ENCODE results near the gene ZNF891.

ZNF891 gene

DNA sequence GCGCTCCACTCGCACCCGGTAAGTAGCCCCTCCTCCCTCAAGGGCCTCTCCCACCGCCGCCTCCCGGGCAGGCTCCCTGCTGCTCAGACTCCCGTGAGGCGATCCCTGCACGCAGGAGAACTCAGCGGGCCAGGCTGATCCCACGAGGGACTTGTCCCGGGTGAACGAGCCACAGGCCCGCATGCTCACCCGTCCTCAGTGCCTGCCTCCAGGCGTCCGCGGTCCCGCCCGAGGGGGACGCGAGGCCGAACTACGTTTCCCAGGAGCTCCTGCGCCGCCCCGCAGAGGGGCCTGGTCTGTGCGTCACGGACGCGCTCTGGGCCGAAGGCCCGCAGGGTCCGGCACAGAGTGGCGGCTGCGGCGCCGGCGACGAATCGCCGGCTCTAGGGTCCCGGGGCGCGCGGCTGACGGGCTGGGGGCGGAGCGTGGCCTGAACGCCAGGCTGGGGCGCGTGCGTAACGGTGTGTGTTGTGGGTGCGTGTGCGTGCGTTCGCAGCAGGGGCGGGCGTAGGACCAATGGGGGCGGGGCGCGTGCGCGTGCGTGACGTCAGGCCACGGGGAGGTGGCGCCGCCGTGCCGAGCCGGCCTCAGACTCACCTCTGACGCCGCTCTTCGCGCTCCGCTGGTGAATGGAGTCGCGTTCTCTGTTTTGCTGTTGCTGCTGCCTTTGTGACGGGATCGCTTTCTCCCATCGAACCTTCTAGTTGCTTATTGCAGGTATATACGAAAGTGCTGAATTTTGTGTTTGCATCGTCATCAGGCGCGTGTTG, at the start of gene ZNF891, which contains the start of gene ZNF10:
Gene ZNF891 (minus strand): TSS at position 237 of the 770 bp plus-strand sequence. CDS start 8,356 bp downstream, outside the sequence.
Gene ZNF10 (plus strand): TSS at position 590 of the 770 bp plus-strand sequence. CDS start 13,866 bp downstream, outside the sequence.
- DNase-seq: peak; percentile 36

DNA sequence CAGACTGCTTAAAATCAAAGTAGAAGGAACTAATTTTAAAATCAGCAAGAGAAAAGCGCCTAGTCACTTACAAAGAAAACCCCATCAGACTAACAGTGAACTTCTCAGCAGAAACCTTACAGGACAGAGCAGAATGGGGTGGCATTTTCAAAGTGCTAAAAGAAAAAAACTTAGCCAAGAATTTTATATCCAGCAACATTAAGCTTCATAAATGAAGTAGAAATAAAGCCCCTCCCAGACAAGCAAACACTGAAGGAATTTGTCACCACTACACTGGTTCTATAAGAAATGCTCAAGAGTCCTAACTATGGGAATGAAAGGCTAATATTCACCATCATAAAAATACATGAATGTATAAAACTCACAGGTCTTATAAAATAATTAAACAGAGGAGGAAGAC, 44.8 kb upstream of the ZNF891 start:
- no peak for DNase-seq

GRCh38 chr12:133172491-133172890, 42.4 kb upstream of the ZNF891 start:
- DNase-seq: no peak

DNA sequence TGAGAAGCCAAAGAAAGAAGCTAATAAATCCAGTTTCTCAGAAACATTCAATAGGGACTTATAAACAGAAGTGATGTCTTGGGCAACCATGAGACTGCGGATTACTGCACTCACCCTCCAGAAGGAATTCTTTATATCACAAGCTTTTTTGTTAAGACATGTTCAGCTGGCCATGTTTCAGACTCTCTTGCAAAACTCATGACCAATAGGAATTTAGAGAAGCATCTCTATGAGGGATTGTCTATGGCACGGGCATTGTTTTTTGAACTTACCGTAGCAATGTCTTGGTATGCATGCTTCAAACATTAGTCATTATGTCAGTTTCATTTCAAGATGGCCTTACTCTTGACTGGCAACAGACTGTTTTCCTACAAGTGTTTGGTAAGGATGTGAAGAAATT, 35.7 kb upstream of the ZNF891 start:
- DNase-seq: no peak

- no peak for DNase-seq
These were observed 26.1 kb upstream of the ZNF891 start for GRCh38 chr12:133156125-133156690.

GRCh38 chr12:133145981-133146380, 15.9 kb upstream of the ZNF891 start:
- no peak for DNase-seq

- DNase-seq: no peak
These were observed 5.7 kb upstream of the ZNF891 start for GRCh38 chr12:133135747-133136146.

- DNase-seq: no peak
These were observed 694 bp upstream of the ZNF891 start for GRCh38 chr12:133130808-133131128.

DNA sequence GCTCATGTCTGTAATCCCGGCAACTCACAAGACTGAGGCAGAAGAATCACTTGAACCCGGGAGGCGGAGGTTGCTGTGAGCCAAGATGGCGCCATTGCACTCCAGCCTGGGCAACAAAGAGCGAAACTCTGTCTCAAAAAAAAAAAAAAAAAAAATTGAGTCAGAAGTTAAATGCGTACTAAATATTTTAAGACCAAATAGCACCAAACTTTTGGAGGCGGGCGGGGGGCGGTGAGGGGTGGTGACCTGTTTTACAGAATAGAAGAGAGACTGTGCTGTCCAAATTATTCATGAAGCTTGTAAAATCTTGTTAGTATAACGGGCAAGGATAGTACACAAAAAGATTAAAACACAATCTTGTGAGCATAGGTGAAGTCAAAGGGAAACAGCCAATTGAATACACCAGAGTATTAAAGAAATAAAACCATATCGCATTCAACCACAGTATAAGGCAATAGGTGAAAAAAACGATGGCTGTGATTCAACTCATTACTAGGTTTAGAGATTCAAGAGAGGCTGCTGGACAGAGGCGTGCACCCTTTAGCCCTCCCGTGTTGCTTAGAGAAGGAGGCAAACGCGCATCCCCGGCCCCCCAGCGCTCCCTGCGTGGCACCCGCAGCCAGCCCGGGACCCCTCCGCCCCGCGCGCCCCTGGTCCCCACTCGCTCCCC, 571 bp downstream of the ZNF891 start:
- DNase-seq: no peak

- no peak for DNase-seq
These were observed 5.4 kb downstream of the ZNF891 start for GRCh38 chr12:133124674-133125073.

GRCh38 chr12:133120385-133121191, 9.5 kb downstream of the ZNF891 start:
- no peak for DNase-seq

GRCh38 chr12:133108150-133108549, 21.9 kb downstream of the ZNF891 start:
- DNase-seq: no peak

DNA sequence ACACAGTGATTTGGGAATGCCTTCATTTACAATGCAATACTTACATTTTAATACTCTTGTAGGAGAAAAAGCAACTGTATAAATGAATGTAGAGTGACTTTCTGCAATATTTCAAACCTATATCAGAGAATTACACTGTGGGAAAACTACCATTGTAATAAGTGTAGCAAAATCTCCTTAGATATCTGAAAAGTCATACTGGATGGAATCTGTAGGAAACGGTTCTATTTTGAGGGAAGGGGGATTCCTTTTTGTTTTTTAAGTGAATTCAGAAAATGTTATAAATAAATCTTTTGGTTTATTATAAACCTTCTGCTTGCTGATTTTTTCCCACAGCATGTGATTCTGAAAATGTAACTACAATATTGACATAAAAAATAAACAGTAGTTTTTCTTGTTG, 23.0 kb downstream of the ZNF891 start:
- no peak for DNase-seq

- no peak for DNase-seq
These were observed 23.8 kb downstream of the ZNF891 start for GRCh38 chr12:133106253-133106652.

DNA sequence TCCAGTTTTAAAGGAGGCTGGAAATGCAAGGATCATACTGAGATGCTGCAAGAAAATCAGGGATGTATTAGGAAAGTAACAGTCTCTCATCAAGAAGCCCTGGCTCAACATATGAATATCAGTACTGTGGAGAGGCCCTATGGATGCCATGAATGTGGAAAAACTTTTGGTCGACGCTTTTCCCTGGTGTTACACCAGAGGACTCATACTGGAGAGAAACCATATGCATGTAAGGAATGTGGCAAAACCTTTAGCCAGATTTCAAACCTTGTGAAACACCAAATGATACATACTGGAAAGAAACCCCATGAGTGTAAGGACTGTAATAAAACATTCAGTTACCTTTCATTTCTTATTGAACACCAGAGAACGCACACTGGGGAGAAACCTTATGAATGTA, 24.5 kb downstream of the ZNF891 start:
- DNase-seq: no peak

- DNase-seq: no peak
These were observed 46.7 kb downstream of the ZNF891 start for GRCh38 chr12:133083345-133083744.

- DNase-seq: no peak
These were observed 48.8 kb downstream of the ZNF891 start for GRCh38 chr12:133081159-133081780.

GRCh38 chr12:133080368-133081158, 49.5 kb downstream of the ZNF891 start, which contains the start of gene ZNF140:
Gene ZNF140, plus strand, starts transcription at chr12:133080923. Its CDS starts 398 bp downstream, at chr12:133081321.
- peak; percentile 55 for DNase-seq

- DNase-seq: peak; percentile 24
These were observed 50.1 kb downstream of the ZNF891 start for GRCh38 chr12:133080026-133080367.

GRCh38 chr12:133073836-133074235, 56.2 kb downstream of the ZNF891 start:
- DNase-seq: no peak

GRCh38 chr12:133063556-133063955, 66.5 kb downstream of the ZNF891 start:
- no peak for DNase-seq

DNA sequence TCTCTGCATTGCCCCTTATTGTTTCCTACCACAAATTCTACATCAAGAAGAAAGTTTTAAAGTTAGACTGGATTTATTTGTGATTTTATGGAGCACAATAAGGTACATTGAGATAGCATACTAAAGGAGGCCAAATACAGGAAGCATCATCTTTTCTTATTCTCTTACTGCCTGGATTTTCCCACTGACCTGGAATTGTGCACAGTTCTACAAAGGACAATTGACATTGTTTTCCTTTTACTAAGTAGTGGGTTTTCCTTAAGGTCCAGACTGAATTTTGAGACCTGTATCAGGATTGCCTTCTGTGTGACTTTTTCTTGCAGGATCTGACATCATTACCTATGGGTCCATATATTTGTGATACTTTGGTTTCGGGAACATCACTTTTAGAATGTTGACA, 68.1 kb downstream of the ZNF891 start:
- DNase-seq: no peak
